CD14-positive monocyte (primary cell): Measurements from ENCODE around the gene IL1RL2. TPM values are rescaled to one million over a fixed set of nuclear protein-coding genes. Genes with fewer than 3 reads are reported as not detected.

ENCODE experiments used
- DNase-seq, 3 donors: peaks; one replicate each; pipeline ENCODE4 v3.0.0-alpha.2; 2011 to 2022
- H2AFZ ChIP-seq: 2 replicates; pipeline ENCODE4 v1.6.0; 2012; ENCODE audit warnings: mild to moderate bottlenecking, low read depth, low read length, inconsistent platforms; ENCODE audit not compliant: insufficient read depth, poor library complexity, severe bottlenecking
- H3K27ac ChIP-seq, 2 donors: 1 replicate in 1 of 2; 2 replicates in 1 of 2; pipeline ENCODE4 v1.5.1; 2012 to 2013; ENCODE audit warnings: low read length in 2 of 2, control low read depth in 1 of 2, inconsistent platforms in 1 of 2, low read depth in 1 of 2, mild to moderate bottlenecking in 1 of 2
- H3K27me3 ChIP-seq, 2 donors: one replicate each; pipeline versions ENCODE4 v1.6.0 to v1.6.1; 2011 to 2013; ENCODE audit warnings: low read length in 2 of 2; ENCODE audit not compliant: control insufficient read depth in 2 of 2, insufficient read depth in 2 of 2
- H3K36me3 ChIP-seq, 2 donors: replicated peaks in 1 of 2; 1 replicate in 1 of 2; 2 replicates in 1 of 2; pipeline versions ENCODE4 v1.5.1 to v1.6.1; 2012 to 2013; ENCODE audit warnings: low read length in 2 of 2, control low read depth in 1 of 2, inconsistent platforms in 1 of 2, mild to moderate bottlenecking in 1 of 2; ENCODE audit not compliant: insufficient read depth in 2 of 2, control insufficient read depth in 1 of 2
- H3K4me1 ChIP-seq, 2 donors: 1 replicate in 1 of 2; 2 replicates in 1 of 2; pipeline versions ENCODE4 v1.5.1 to v1.6.1; 2012 to 2013; ENCODE audit warnings: low read length in 2 of 2, control low read depth in 1 of 2, inconsistent platforms in 1 of 2, mild to moderate bottlenecking in 1 of 2, moderate library complexity in 1 of 2; ENCODE audit not compliant: insufficient read depth in 2 of 2, control insufficient read depth in 1 of 2
- H3K4me2 ChIP-seq: replicated peaks from 2 replicates; pipeline ENCODE3; 2012; ENCODE audit warnings: low read length, moderate library complexity, mild to moderate bottlenecking; ENCODE audit not compliant: poor library complexity, severe bottlenecking; ENCODE audit errors: extremely low read depth
- H3K4me3 ChIP-seq, 3 experiments: fragments of 200-600 bp in 1 of 3; sonication (generic) in 1 of 3; replicated peaks in 1 of 3; 1 replicate in 2 of 3; 2 replicates in 1 of 3; pipeline ENCODE4 v1.5.1; 2011 to 2013; ENCODE audit warnings: low read length in 3 of 3, mild to moderate bottlenecking in 3 of 3, control low read depth in 2 of 3, low read depth in 2 of 3, inconsistent platforms in 1 of 3, moderate library complexity in 1 of 3
- H3K79me2 ChIP-seq: 2 replicates; pipeline ENCODE4 v1.6.0; 2012; ENCODE audit warnings: mild to moderate bottlenecking, control low read depth, inconsistent platforms, low read length, moderate library complexity; ENCODE audit not compliant: insufficient read depth
- H3K9ac ChIP-seq: 2 replicates; pipeline ENCODE4 v1.6.0; 2017; ENCODE audit warnings: low read length, mild to moderate bottlenecking; ENCODE audit not compliant: insufficient read depth, poor library complexity, severe bottlenecking
- H3K9me3 ChIP-seq, 2 donors: replicated peaks in 1 of 2; 1 replicate in 1 of 2; 2 replicates in 1 of 2; pipeline versions ENCODE4 v1.5.1 to v1.6.1; 2012 to 2013; ENCODE audit warnings: low read length in 2 of 2, control low read depth in 1 of 2; ENCODE audit not compliant: control insufficient read depth in 1 of 2, insufficient read depth in 1 of 2
- H4K20me1 ChIP-seq: 2 replicates; pipeline ENCODE4 v1.6.0; 2012; ENCODE audit warnings: mild to moderate bottlenecking, low read length, control low read depth, moderate library complexity; ENCODE audit not compliant: insufficient read depth
- H3K27ac Mint-ChIP-seq, 7 donors: one replicate each; pipeline ENCODE4 v1.8.0; 2020; ENCODE audit warnings: mild to moderate bottlenecking in 7 of 7, mixed read lengths in 7 of 7, moderate library complexity in 6 of 7, inconsistent platforms in 2 of 7
- H3K27me3 Mint-ChIP-seq, 3 donors: one replicate each; pipeline ENCODE4 v1.8.0; 2021 to 2022; ENCODE audit warnings: low read depth in 3 of 3, mild to moderate bottlenecking in 3 of 3, mixed read lengths in 3 of 3, moderate library complexity in 3 of 3, inconsistent platforms in 1 of 3
- H3K36me3 Mint-ChIP-seq, 2 donors: one replicate each; pipeline ENCODE4 v1.8.0; 2020; ENCODE audit warnings: mixed read lengths in 2 of 2, inconsistent platforms in 1 of 2, mild to moderate bottlenecking in 1 of 2
- H3K4me1 Mint-ChIP-seq: one replicate; pipeline ENCODE4 v1.8.0; 2020; ENCODE audit warnings: mild to moderate bottlenecking, mixed read lengths
- H3K4me3 Mint-ChIP-seq, 2 donors: one replicate each; pipeline ENCODE4 v1.8.0; 2020; ENCODE audit warnings: mild to moderate bottlenecking in 2 of 2, mixed read lengths in 2 of 2, moderate library complexity in 1 of 2
- H3K9me3 Mint-ChIP-seq, 7 donors: one replicate each; pipeline ENCODE4 v1.8.0; 2020 to 2022; ENCODE audit warnings: mixed read lengths in 7 of 7, mild to moderate bottlenecking in 6 of 7, moderate library complexity in 6 of 7, inconsistent platforms in 2 of 7
- WGBS: methylation state at CpG from one replicate; pipeline ENCODE4 v1.1.5; 2013; ENCODE audit warnings: missing lambda C conversion rate; ENCODE audit not compliant: insufficient coverage; 5-methylcytosine and 5-hydroxymethylcytosine counted together
- intact Hi-C, 2 donors: fragments of 100-400 bp; cut with micrococcal nuclease; formaldehyde crosslinking; loops; one replicate each; pipeline versions ENCODE4 v1.15.0 to v1.15.1; 2023
- polyA plus RNA-seq, 3 donors: library from polyadenylated mRNA; depleted of rRNA in 1 of 3; unstranded in 2 of 3; stranded (reverse) in 1 of 3; fragments of 300-500 nt in 2 of 3; fragments of >200 nt in 1 of 3; fragmentation: Illumina TruSeq in 2 of 3; gene quantifications; 1 replicate in 2 of 3; 2 replicates in 1 of 3; pipeline ENCODE4 v1.2.3, GENCODE V29; 2012 to 2021
- TF ChIP-seq, protein P1 (sequence below): fragments of 200-600 bp; IDR thresholded peaks from one replicate; pipeline ENCODE4 v1.8.0; 2022; ENCODE audit warnings: antibody characterized with exemption, mild to moderate bottlenecking

IL1RL2 gene
- polyA plus RNA-seq, 3 donors = 0.07 to 1.5 TPM; not detected in 1

DNA sequence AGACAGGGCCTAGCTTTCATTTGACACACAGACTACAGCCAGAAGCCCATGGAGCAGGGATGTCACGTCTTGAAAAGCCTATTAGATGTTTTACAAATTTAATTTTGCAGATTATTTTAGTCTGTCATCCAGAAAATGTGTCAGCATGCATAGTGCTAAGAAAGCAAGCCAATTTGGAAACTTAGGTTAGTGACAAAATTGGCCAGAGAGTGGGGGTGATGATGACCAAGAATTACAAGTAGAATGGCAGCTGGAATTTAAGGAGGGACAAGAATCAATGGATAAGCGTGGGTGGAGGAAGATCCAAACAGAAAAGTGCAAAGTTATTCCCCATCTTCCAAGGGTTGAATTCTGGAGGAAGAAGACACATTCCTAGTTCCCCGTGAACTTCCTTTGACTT, 7.8 kb upstream of the IL1RL2 start:
- H3K27me3 ChIP-seq = no peaks in the 10 kb centered on the region
- no peaks in the 10 kb centered on the region for H3K36me3 ChIP-seq
- DNase-seq = no peak
- no peaks in the 10 kb centered on the region for H3K9me3 ChIP-seq
- Mint-ChIP-seq H3K36me3 (peaks cover 7 to 8% of the 10 kb centered on the region in 2 donors), H3K4me1 (peaks cover 7% of the 10 kb centered on the region), H3K27me3 (peaks cover 2 to 6% (median 2%) of the 10 kb centered on the region in 3 donors), H3K27ac (no peak overlapping the region), H3K4me3 (no peak overlapping the region), H3K9me3 (peaks cover 0 to 2% (median 0%) of the 10 kb centered on the region in 7 donors)
- no peaks in the 10 kb centered on the region for H3K79me2 ChIP-seq
- intact Hi-C loops = no loop called here
- no peak overlapping the region for H3K9ac ChIP-seq
- no peak overlapping the region for H3K4me2 ChIP-seq
- H3K27ac ChIP-seq = no peak overlapping the region
- H3K4me3 ChIP-seq = no peak overlapping the region
- WGBS = no CpG with 5 or more reads among the region's 3 CpGs
- H3K4me1 ChIP-seq = no peaks in the 10 kb centered on the region
- H4K20me1 ChIP-seq = no peaks in the 10 kb centered on the region
- TF ChIP-seq, protein P1, sequence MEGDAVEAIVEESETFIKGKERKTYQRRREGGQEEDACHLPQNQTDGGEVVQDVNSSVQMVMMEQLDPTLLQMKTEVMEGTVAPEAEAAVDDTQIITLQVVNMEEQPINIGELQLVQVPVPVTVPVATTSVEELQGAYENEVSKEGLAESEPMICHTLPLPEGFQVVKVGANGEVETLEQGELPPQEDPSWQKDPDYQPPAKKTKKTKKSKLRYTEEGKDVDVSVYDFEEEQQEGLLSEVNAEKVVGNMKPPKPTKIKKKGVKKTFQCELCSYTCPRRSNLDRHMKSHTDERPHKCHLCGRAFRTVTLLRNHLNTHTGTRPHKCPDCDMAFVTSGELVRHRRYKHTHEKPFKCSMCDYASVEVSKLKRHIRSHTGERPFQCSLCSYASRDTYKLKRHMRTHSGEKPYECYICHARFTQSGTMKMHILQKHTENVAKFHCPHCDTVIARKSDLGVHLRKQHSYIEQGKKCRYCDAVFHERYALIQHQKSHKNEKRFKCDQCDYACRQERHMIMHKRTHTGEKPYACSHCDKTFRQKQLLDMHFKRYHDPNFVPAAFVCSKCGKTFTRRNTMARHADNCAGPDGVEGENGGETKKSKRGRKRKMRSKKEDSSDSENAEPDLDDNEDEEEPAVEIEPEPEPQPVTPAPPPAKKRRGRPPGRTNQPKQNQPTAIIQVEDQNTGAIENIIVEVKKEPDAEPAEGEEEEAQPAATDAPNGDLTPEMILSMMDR = no peak
- no peak overlapping the region for H2AFZ ChIP-seq

DNA sequence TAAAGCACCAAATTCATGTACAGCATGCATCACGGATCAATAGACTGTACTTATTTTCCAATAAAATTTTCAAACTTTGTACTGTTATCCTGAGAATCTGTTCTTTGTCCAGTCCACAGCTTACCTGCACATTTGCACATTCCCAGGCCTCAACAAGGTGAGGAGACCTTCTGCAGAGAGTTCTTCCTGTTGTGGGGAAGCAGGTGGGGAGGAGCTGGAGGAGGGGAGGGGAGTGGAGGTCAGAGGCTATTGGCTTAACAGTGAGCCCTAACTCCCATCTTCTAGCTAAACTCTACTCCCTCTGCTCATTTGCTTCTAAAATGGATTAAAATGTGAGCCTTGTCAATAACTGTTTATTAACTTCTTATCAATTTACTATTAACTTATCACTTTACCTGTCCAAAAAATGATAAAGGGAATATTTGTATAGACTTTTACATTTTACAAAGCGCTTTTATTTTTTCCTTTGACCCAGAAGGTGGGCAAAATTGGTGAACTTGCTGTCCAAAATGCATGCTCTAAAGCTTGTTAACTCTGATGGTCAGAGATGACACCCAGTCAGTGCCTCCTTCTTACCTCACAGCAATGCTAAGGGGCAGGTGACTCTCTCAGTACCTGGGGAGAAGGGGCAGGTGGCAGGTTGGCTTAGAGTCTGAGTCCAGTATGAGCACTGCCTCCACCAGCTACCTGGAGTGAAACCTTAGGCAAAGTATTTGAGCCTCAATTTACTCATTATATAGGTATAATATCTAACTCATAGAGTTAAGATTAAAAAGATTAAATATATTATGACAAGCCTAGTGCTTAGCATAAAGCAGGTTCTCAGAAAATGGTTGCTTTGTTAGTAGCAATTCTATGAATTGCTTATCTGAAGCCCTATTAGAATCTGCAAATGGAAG, 6.8 kb upstream of the IL1RL2 start:
- Histone ChIP-seq H3K36me3 (no peaks in the 10 kb centered on the region), H4K20me1 (no peaks in the 10 kb centered on the region), H3K27ac (no peak overlapping the region), H3K4me1 (no peaks in the 10 kb centered on the region), H2AFZ (no peak overlapping the region), H3K9ac (no peak overlapping the region), H3K79me2 (no peaks in the 10 kb centered on the region), H3K4me2 (no peak overlapping the region), H3K4me3 (no peak overlapping the region), H3K9me3 (no peaks in the 10 kb centered on the region), H3K27me3 (no peaks in the 10 kb centered on the region)
- no peak for DNase-seq
- H3K4me1 Mint-ChIP-seq = peaks cover 7% of the 10 kb centered on the region
- intact Hi-C loops = no loop called here
- H3K27me3 Mint-ChIP-seq = peaks cover 2 to 6% (median 2%) of the 10 kb centered on the region in 3 donors
- H3K4me3 Mint-ChIP-seq = no peak overlapping the region
- TF ChIP-seq, protein P1 = no peak
- H3K27ac Mint-ChIP-seq = no peak overlapping the region
- peaks cover 0 to 2% (median 0%) of the 10 kb centered on the region in 7 donors for H3K9me3 Mint-ChIP-seq
- H3K36me3 Mint-ChIP-seq = peaks cover 6 to 7% of the 10 kb centered on the region in 2 donors
- WGBS = no CpG with 5 or more reads among the region's 2 CpGs
